Globus pallidus (tissue), 1 donor: ENCODE data around the gene OR51B5.
"Not testable (repeated sequence)": the region's sequence is repeated elsewhere in the genome, so short reads cannot be mapped to it uniquely, and the experiment has no call there.

Experiments used
- DNase-seq: peaks from one replicate; pipeline ENCODE4 v3.0.0-alpha.2; 2015; ENCODE audit warnings: low spot score

The OR51B5 gene

DNA sequence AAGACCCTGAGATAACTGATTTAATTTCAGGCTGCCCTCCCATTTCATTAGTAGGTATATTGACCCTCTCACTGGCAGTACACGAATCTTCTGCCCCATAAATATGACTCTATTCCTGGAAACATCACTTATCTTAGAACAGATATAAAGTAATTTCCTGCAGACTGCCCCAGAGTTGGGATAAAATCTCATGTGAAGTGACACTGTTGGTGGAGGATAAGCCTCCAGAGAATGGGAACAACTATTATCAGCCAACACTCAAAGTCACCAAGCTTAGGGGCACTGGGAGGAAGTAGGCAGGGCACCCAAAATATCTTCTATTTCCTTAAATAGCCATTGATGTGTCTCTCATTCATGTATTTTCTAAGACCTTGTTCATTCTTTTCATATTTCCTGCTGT lies 8.2 kb downstream of the OR51B5 start:
- no peak for DNase-seq

GRCh38 chr11:5324197-5324596 lies 19.1 kb downstream of the OR51B5 start, which contains the start of gene OR51B2:
TSS of gene OR51B2 (minus strand) at chr11:5324297. CDS start at chr11:5324297, 0 bp downstream.
- no peak for DNase-seq

DNA sequence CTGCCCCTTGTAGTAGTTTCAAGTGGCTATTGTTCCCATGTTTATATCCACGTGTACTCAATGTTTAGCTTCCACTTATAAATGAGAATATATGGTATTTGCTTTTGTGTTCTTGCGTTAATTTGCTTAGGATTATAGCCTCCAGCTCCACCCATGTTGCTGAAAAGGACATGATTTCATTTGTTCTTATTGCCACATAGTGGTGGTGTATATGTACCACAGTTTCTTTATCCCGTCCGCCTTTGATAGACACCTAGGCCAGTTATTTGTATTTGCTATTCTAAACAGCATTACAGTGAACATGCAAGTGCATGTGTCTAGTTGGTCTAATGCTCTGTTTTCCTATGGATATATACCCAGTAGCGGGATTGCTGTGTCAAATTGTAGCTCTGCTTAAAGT lies 26.0 kb downstream of the OR51B5 start:
- DNase-seq = no peak

GRCh38 chr11:5313326-5314023 lies 29.8 kb downstream of the OR51B5 start:
- DNase-seq = not testable (repeated sequence)

DNA sequence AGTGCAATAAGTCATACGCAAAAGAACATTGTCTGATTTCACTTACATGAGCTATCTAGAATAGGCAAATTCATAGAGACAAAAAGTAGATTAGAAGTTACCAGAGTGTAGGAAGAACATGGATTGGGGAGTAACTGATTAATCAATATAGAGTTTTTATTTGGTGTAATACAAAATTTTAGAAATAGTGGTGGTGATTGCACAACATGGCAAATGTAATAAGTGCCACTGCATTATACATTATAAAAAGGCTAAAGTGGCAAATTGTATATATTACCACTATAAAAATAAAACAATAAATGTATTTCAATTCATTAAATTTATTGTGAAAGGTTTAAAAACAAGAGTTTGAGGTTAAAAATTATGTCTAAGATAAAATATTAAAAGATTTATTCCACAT lies 32.9 kb downstream of the OR51B5 start:
- no peak for DNase-seq

DNA sequence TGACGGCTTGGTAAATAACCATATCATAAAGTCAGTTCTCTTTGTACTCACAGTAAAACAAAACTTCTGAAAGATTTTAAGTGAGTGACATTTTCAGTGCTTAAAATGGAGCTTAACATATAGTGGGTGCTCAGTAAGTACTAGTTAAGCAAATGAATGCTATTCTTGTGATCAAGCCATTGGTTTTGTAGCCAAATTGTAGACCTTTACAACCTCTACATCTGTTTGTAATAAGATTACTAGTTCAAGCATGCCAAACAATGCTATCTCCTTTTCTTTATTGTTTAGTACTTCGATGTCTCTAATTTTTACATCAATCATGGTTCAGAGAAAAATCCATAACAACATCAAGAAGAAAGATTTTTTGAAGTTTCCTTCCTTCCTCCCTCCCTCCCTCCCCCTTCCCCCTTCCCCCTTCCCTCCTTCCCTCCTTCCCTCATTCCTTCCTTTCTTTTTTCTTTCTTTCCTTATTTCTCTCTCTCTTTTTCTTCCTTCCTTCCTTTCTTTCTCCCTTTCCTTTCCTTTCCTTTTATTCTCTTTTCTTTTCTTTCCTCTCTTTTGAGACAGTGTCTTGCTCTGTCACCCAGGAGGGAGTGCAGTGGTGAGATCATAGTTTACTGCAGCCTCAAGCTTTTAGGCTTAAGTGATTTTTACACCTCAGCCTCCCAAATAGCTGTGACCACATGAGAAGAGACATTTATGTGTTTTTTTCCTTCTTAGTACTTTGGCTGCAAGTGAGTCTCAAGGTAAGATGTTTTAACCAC lies 35.9 kb downstream of the OR51B5 start:
- no peak for DNase-seq

DNA sequence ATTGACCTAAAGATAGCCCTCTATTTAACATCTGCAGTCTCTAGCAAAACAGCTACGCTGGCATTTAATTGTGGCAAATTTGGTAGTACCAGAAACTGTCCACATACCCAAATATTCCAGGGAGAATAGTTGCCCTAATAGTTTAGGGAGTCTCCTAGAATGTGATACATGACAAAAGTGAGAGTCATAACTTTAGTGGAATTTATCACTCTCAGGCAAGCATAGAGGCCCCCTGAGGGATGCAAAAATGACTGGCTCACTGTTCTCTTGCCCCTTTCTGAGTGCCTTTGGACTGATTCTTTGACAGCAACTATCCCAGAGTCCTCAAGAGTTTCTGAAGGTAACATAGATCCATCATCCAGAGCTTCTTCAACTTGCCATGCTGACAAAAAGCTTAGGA lies 39.3 kb downstream of the OR51B5 start:
- DNase-seq = no peak

GRCh38 chr11:5303626-5304025 lies 39.7 kb downstream of the OR51B5 start:
- no peak for DNase-seq

DNA sequence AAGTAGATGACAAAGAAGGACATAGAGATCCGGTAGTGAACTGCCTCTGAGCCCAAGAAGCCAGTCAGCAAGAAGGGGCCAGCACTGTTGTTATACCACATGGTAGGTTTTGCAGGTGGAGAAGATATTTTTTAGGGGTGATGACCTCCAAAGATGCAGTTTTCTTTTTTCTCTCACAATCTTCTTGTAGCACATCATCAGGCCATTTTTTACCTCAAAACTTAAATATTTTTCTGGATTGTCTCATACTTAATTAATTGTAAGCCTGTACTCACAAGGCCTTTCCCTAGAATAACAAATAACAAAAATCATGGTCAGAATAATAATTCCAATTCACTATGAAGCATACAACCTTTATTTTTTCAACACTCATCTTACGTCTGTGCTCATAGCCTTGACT lies 41.5 kb downstream of the OR51B5 start, which contains the start of gene OR51B4:
TSS of gene OR51B4 (minus strand) at position 101 of the 400 bp plus-strand sequence. CDS start at position 101, 0 bp downstream.
- no peak for DNase-seq

DNA sequence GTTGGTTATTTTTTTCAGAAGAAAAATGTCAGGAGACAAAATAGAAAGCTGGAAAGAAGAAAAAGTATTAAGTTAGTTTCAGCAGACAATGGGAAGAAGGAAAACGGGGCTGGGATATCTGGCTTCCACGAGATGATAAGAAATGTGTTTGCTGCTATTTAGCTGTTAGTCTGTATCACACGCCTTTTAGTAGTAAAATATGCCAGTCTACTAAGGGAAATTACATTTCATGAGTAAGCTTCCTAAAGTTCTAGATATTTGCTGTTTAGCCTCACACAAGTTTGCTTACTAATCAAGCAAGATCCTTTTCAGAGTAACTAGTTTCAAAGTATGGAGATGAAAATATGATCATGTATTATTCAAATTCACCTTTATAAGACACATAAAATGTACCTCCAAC lies 43.1 kb downstream of the OR51B5 start:
- no peak for DNase-seq

- no peak for DNase-seq
Measured at GRCh38 chr11:5298451-5298850, 44.9 kb downstream of the OR51B5 start.

DNA sequence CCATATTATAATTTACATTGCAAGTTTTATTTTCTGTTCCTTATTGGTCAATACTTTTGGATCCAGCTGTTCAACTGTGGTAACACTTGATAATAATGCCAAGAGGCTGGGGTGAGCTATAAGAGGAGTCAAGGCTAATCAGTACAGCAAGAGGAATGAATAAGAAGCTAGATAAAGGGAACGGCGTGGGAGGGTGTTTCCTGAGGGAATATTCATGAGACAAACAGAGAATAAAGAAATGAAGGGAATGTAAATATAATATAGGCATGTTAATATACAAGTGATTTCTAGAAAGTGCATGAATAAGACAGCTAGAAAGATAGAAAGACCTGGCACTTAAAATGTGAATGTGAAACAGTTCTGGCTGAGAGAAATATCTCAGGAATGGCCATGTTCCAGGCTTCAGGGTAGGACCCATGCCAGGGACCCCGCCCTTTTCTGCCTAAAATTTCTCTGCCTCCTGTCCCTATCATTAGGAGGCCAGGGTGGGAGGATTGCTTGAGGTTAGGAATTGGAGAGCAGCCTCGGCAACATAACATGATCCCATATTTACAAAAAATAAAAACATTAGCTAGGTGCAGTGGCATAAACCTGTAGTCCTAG lies 45.5 kb downstream of the OR51B5 start:
- DNase-seq = no peak

DNA sequence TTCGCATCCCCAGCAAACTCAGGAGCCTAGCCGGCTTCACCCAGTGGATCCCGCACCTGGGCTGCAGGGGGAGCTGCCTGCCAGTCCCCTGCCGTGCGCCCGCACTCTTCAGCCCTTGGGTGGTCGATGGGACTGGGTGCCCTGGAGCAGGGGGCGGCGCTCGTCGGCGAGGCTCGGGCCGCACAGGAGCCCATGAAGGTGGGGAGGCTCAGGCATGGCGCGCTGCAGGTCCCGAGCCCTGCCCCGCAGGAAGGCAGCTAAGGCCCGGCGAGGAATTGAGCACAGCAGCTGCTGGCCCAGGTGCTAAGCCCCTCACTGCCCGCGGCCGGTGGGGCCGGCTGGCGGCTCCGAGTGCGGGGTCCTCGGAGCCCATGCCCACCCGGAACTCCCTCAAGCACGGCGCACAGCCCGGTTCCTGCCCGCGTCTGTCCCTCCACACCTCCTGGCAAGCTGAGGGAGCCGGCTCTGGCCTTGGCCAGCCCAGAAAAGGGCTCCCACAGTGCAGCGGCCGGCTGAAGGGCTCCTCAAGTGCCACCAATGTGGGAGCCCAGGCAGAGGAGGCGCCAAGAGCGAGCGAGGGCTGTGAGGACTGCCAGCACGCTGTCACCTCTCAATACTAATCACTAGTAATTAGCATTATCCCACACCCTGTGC lies 48.9 kb downstream of the OR51B5 start:
- DNase-seq = not testable (repeated sequence)

DNA sequence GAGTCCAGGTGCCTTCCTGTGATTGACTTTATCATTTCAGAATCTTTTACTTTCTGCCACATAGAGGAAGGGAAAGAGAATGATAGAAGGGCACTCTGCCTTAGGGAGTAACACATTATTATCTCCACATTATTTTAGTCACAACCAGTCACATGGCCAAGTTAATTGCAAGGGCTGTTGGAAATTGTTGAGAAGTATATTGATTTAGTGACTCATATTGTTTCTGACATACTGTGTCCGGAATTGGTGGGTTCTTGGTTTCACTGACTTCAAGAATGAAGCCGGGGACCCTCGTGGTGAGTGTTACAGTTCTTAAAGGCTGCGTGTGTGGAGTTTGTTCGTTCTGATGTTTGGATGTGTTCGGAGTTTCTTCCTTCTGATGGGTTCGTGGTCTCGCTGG lies 50.3 kb downstream of the OR51B5 start:
- no peak for DNase-seq
